Colonic mucosa (tissue), 4 donors: Measurements from ENCODE around the gene FNDC1. TPM values are rescaled to one million over a fixed set of nuclear protein-coding genes. Genes with fewer than 3 reads are reported as not detected.

Source experiments
- DNase-seq: peaks from one replicate; pipeline ENCODE4 v3.0.0-alpha.2; 2020
- H3K27ac ChIP-seq: fragments of 200-600 bp; one replicate; pipeline ENCODE4 v1.8.0; 2021
- H3K27me3 ChIP-seq: fragments of 200-600 bp; one replicate; pipeline ENCODE4 v1.8.0; 2021
- H3K36me3 ChIP-seq: fragments of 200-600 bp; one replicate; pipeline ENCODE4 v1.8.0; 2021
- H3K4me1 ChIP-seq: fragments of 200-600 bp; one replicate; pipeline ENCODE4 v1.8.0; 2021; ENCODE audit warnings: mild to moderate bottlenecking
- H3K4me3 ChIP-seq: fragments of 200-600 bp; one replicate; pipeline ENCODE4 v1.8.0; 2021
- H3K9ac ChIP-seq, 2 donors: one replicate each; pipeline ENCODE4 v1.7.0; 2013; ENCODE audit warnings: control low read depth in 2 of 2, low read depth in 2 of 2, low read length in 2 of 2
- H3K9me3 ChIP-seq: fragments of 200-600 bp; one replicate; pipeline ENCODE4 v1.8.0; 2021
- CTCF ChIP-seq: fragments of 200-600 bp; IDR thresholded peaks from one replicate; pipeline ENCODE4 v1.8.0; 2022; ENCODE audit warnings: antibody characterized with exemption, mild to moderate bottlenecking
- intact Hi-C: fragments of 100-400 bp; cut with DNase I; formaldehyde crosslinking; loops from one replicate; pipeline ENCODE4 v1.14.1; 2022
- total RNA-seq, 2 donors: library from RNA; stranded (reverse); fragmentation: NEBNext Ultra II Directional in 1 of 2; extraction: Animal tissue kit (Norgen Biotek cat#: 25700) in 1 of 2; gene quantifications; one replicate each; pipeline ENCODE4 v1.2.1, GENCODE V29; 2021
- donor health status: healthy.
- donor health status: DM: no; HTN: no; CAD: no.
- donor health status: DM: no; HTN: no; CAD: no.

The FNDC1 gene
- total RNA-seq, 2 donors from 2014 or later = 0.05 to 1.1 TPM

- Histone ChIP-seq H3K27me3 (no peaks in the 10 kb centered on the region), H3K36me3 (no peaks in the 10 kb centered on the region), H3K9me3 (no peaks in the 10 kb centered on the region), H3K27ac (no peak overlapping the region), H3K4me1 (no peaks in the 10 kb centered on the region), H3K9ac (no peak overlapping the region), H3K4me3 (no peak overlapping the region)
- intact Hi-C loops = loop anchor here (5.0 kb wide), 1 partner anchor 403 kb away; no protein-coding TSS in a partner anchor
- DNase-seq = no peak
- TF ChIP-seq CTCF = no peak
These were observed 85.0 kb downstream of the FNDC1 start for GRCh38 chr6:159254186-159254585.

GRCh38 chr6:159255434-159255951, 86.3 kb downstream of the FNDC1 start:
- H3K27me3 ChIP-seq = no peaks in the 10 kb centered on the region
- no peak for DNase-seq
- no peaks in the 10 kb centered on the region for H3K4me1 ChIP-seq
- no peaks in the 10 kb centered on the region for H3K9me3 ChIP-seq
- H3K9ac ChIP-seq = no peak overlapping the region
- no peaks in the 10 kb centered on the region for H3K36me3 ChIP-seq
- no peak for TF ChIP-seq CTCF
- no peak overlapping the region for H3K4me3 ChIP-seq
- H3K27ac ChIP-seq = no peak overlapping the region
- intact Hi-C loops = no loop called here

GRCh38 chr6:159256128-159256527, 86.9 kb downstream of the FNDC1 start:
- no peaks in the 10 kb centered on the region for H3K9me3 ChIP-seq
- TF ChIP-seq CTCF = no peak
- no peak overlapping the region for H3K9ac ChIP-seq
- no peak overlapping the region for H3K27ac ChIP-seq
- intact Hi-C loops = no loop called here
- H3K27me3 ChIP-seq = no peaks in the 10 kb centered on the region
- no peaks in the 10 kb centered on the region for H3K36me3 ChIP-seq
- H3K4me1 ChIP-seq = no peaks in the 10 kb centered on the region
- no peak overlapping the region for H3K4me3 ChIP-seq
- no peak for DNase-seq

- Histone ChIP-seq H3K9me3 (no peaks in the 10 kb centered on the region), H3K4me3 (no peak overlapping the region), H3K9ac (no peak overlapping the region), H3K36me3 (no peaks in the 10 kb centered on the region), H3K4me1 (no peaks in the 10 kb centered on the region), H3K27me3 (no peaks in the 10 kb centered on the region), H3K27ac (no peak overlapping the region)
- TF ChIP-seq CTCF = no peak
- intact Hi-C loops = no loop called here
- no peak for DNase-seq
These were observed 88.6 kb downstream of the FNDC1 start for GRCh38 chr6:159257846-159258245.

- intact Hi-C loops = no loop called here
- Histone ChIP-seq H3K36me3 (no peaks in the 10 kb centered on the region), H3K27ac (no peak overlapping the region), H3K4me1 (no peaks in the 10 kb centered on the region), H3K9me3 (no peaks in the 10 kb centered on the region), H3K27me3 (no peaks in the 10 kb centered on the region), H3K4me3 (no peak overlapping the region), H3K9ac (no peak overlapping the region)
- TF ChIP-seq CTCF = no peak
- DNase-seq = no peak
These were observed 90.4 kb downstream of the FNDC1 start for GRCh38 chr6:159259441-159260125.
